Glomerular endothelial cell (primary cell): ENCODE results near the gene MTHFSD. TPM values are rescaled to one million over a fixed set of nuclear protein-coding genes. Genes with fewer than 3 reads are reported as not detected.

Experiments
- DNase-seq: peaks from one replicate; pipeline ENCODE4 v3.0.0-alpha.2; 2011; ENCODE audit warnings: low read depth, low spot score; ENCODE audit errors: extremely low read depth
- total RNA-seq: library from RNA; depleted of rRNA; stranded (reverse); fragments of >200 nt; gene quantifications from 2 replicates; pipeline ENCODE4 v1.2.3, GENCODE V29; 2015

MTHFSD gene
- total RNA-seq, 1 donor from 2014 or later = 19.2 TPM

GRCh38 chr16:86531641-86532525, 23.2 kb downstream of the MTHFSD start:
- DNase-seq = no peak

- DNase-seq = no peak
Measured at GRCh38 chr16:86531191-86531545, 23.9 kb downstream of the MTHFSD start.

- DNase-seq = no peak
Measured at GRCh38 chr16:86530251-86531190, 24.5 kb downstream of the MTHFSD start.

GRCh38 chr16:86529160-86529559, 25.9 kb downstream of the MTHFSD start:
- DNase-seq = no peak

- no peak for DNase-seq
Measured at GRCh38 chr16:86528061-86528929, 26.7 kb downstream of the MTHFSD start.

- DNase-seq = no peak
Measured at GRCh38 chr16:86527366-86527765, 27.7 kb downstream of the MTHFSD start.

- no peak for DNase-seq
Measured at GRCh38 chr16:86525696-86526095, 29.3 kb downstream of the MTHFSD start.

- no peak for DNase-seq
Measured at GRCh38 chr16:86524029-86524428, 31.0 kb downstream of the MTHFSD start.

GRCh38 chr16:86523166-86523740, 31.8 kb downstream of the MTHFSD start:
- no peak for DNase-seq

GRCh38 chr16:86522634-86523033, 32.4 kb downstream of the MTHFSD start:
- DNase-seq = no peak

- no peak for DNase-seq
Measured at GRCh38 chr16:86521236-86522197, 33.5 kb downstream of the MTHFSD start.

GRCh38 chr16:86520317-86521210, 34.5 kb downstream of the MTHFSD start:
- DNase-seq = no peak

- no peak for DNase-seq
Measured at GRCh38 chr16:86519649-86520316, 35.3 kb downstream of the MTHFSD start.

GRCh38 chr16:86519007-86519648, 35.9 kb downstream of the MTHFSD start:
- DNase-seq = no peak

- DNase-seq = no peak
Measured at GRCh38 chr16:86517652-86518258, 37.3 kb downstream of the MTHFSD start.

- no peak for DNase-seq
Measured at GRCh38 chr16:86517033-86517432, 38.0 kb downstream of the MTHFSD start.

GRCh38 chr16:86516623-86517003, 38.4 kb downstream of the MTHFSD start:
- DNase-seq = no peak
